Activated CD4-positive, alpha-beta T cell treated with anti-CD3 and anti-CD28 coated beads, Interleukin-2, amount 10 ng/mL, durations not matched to agents 24 days and 14 days (primary cell): ENCODE measurements around the gene ZNF613. TPM values are rescaled to one million over a fixed set of nuclear protein-coding genes. Genes with fewer than 3 reads are reported as not detected.
A peak's percentile ranks its signal among the peaks of the same experiment; 100 is the strongest.
"Not testable (repeated sequence)": the region's sequence is repeated elsewhere in the genome, so short reads cannot be mapped to it uniquely, and the experiment has no call there.

Experiments
- DNase-seq: peaks from one replicate; pipeline ENCODE4 v3.0.0; 2022
- H3K27ac Mint-ChIP-seq: one replicate; pipeline ENCODE4 v1.8.0; 2022; ENCODE audit warnings: mild to moderate bottlenecking, mixed read lengths
- H3K27me3 Mint-ChIP-seq: one replicate; pipeline ENCODE4 v1.8.0; 2022; ENCODE audit warnings: mixed read lengths
- H3K36me3 Mint-ChIP-seq: one replicate; pipeline ENCODE4 v1.8.0; 2022; ENCODE audit warnings: low read depth, mild to moderate bottlenecking, mixed read lengths
- H3K4me1 Mint-ChIP-seq: one replicate; pipeline ENCODE4 v1.8.0; 2021; ENCODE audit warnings: mixed read lengths
- H3K4me3 Mint-ChIP-seq: one replicate; pipeline ENCODE4 v1.8.0; 2022; ENCODE audit warnings: mild to moderate bottlenecking, moderate library complexity, mixed read lengths
- H3K9me3 Mint-ChIP-seq: one replicate; pipeline ENCODE4 v1.8.0; 2021; ENCODE audit warnings: mixed read lengths
- intact Hi-C: fragments of 100-400 bp; cut with micrococcal nuclease; formaldehyde crosslinking; loops from one replicate; pipeline ENCODE4 v1.15.1; 2023
- total RNA-seq: library from RNA; stranded (reverse); gene quantifications from 2 replicates; pipeline ENCODE4 v1.2.3, GENCODE V29; 2022

Gene ZNF613
- 3.5 and 5.0 TPM in 2 replicates for total RNA-seq

DNA sequence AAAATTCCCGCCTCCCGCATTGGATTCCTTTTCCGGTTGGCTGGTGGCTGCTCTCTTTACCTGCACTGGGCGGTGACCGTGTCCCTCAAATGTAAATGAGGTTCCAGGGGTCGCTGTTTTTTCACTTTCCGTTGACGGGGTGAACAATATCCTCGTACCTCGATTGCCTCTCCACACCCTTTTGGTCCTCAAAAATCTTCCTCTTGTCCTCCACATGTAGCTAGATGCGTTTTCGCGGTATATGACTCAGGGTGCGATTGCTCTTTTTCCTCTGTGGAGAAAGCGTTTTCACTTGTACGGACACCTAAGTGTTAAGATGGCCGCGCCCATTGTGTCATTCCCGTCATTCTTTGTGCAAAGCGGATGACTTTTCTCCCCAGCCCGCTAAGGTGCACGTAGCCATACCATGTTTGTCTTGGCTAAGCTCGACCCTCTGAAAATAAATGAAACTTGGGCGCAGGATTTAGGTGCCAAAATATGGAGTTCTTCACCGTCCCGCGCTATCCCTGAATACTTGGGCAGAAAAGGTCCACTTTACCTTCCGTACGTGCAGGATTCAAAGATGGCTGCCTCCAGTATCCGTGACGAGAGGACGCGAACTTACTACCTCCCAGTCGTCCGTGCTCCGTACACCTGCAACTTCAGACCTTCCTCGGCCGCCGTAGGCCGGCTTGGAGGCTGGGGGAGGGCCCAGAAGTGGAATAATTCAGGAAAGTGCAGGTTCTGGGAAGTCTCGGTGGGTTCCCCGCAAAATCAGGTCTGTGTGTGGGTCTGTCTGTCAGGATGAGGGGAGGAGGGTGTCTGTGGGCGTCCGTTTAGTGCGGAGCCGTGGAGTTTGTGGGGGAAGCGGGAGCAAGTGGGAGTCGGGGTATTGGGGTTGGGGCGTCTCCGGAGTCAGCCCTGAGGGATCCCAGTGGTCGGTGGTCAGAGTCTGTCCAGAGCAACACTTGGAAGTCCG is at the start of gene ZNF613:
ZNF613 (plus strand) TSS at position 689 of the 958 bp plus-strand sequence. CDS start 8,749 bp downstream, outside the sequence.
- Mint-ChIP-seq H3K27me3 (no peaks in the 10 kb centered on the region), H3K9me3 (peaks cover 43% of the 10 kb centered on the region), H3K36me3 (peaks cover 52% of the 10 kb centered on the region), H3K4me3 (peak within 1 kb of the TSS; percentile 100), H3K27ac (peak within 1 kb of the TSS; percentile 97), H3K4me1 (peaks cover 19% of the 10 kb centered on the region)
- intact Hi-C loops, result loop anchor here (1.0 to 5.0 kb wide), 7 partner anchors 22 to 600 kb away; partner anchors contain the start of genes ZNF350, ZNF614, ZNF615 and ZNF649
- peak; percentile 93 for DNase-seq

GRCh38 chr19:51882518-51882917 is 44.8 kb upstream of the ZNF613 start:
- Mint-ChIP-seq H3K9me3 (peaks cover 20% of the 10 kb centered on the region), H3K27me3 (no peaks in the 10 kb centered on the region), H3K4me1 (no peaks in the 10 kb centered on the region), H3K36me3 (peaks cover 65% of the 10 kb centered on the region), H3K4me3 (no peak overlapping the region), H3K27ac (no peak overlapping the region)
- intact Hi-C loops, result no loop called here
- DNase-seq, result no peak

GRCh38 chr19:51884713-51885112 is 42.6 kb upstream of the ZNF613 start:
- peaks cover 24% of the 10 kb centered on the region for H3K9me3 Mint-ChIP-seq
- intact Hi-C loops, result no loop called here
- H3K4me1 Mint-ChIP-seq, result no peaks in the 10 kb centered on the region
- H3K27me3 Mint-ChIP-seq, result no peaks in the 10 kb centered on the region
- H3K36me3 Mint-ChIP-seq, result peaks cover 68% of the 10 kb centered on the region
- DNase-seq, result no peak
- no peak overlapping the region for H3K27ac Mint-ChIP-seq
- H3K4me3 Mint-ChIP-seq, result no peak overlapping the region

DNA sequence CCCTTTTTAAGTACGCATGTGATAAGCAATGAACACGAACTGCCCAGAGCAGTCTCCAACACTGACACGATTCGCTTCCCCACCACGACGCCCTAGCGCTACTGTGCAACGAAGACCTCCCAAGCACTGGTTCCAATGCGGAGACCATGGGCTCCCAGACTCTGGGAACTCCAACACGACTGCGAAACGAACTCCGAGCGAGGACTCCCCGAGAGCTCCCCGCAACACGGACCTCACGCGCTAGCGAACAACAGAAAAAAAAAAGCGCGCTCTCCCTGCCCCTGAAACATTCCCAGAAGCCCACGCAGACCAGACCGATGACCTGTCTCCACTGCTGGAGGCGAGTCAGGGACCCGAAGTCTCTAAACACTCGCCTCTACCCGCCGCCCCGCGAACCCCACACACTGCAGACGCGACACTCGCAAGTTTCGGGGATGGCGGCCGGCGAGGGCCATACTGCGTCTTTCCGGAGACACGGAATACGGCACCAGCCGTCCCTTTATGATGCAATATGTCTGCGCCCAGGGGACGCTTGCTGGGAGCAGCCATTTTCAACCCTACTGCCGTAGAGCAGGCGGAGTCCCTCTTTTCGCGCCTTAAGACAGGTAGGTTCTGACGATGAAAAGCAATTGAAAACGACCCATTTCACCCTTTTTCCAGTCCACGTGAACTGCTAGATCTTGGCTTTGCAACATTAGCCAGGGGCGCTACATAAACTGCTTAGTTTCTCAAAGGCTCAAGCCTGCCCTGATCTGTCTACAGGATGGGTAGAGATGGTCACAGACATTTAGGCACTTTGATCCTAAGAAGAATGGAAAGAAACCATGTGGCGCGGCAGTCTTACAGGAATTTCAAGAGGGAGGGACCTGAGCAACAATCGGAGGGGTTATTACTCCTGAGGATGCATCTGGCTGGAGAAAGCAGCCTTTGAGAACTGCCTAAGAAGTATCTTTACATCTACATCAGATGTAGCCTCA is 39.5 kb upstream of the ZNF613 start, which contains the start of gene ZNF577:
ZNF577 (minus strand) TSS at position 430 of the 977 bp plus-strand sequence. CDS start 7,569 bp downstream, outside the sequence.
- peak within 1 kb of the TSS; percentile 34 for H3K4me3 Mint-ChIP-seq
- no peak within 1 kb of the TSS for H3K27ac Mint-ChIP-seq
- peak; percentile 59 for DNase-seq
- no peaks in the 10 kb centered on the region for H3K27me3 Mint-ChIP-seq
- no peaks in the 10 kb centered on the region for H3K4me1 Mint-ChIP-seq
- H3K9me3 Mint-ChIP-seq, result peaks cover 21% of the 10 kb centered on the region
- H3K36me3 Mint-ChIP-seq, result peaks cover 77% of the 10 kb centered on the region
- intact Hi-C loops, result no loop called here

DNA sequence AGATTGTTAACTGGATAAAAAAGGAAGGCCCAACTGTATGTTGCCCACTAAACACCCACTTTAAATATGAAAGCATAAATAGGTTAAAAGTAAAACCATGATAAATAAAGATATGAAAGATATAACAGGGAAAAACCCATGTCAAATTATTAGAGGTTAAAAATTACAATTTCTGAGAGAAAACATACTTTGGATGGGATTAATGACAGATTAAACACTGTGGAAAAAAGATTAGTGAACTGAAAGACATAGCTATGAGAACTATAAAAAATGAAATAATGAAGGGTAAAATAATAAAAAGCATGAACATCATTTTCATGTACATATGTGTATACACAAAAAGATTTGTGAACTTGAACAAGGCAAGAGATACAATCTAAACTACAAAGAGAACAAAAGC is 37.3 kb upstream of the ZNF613 start:
- H3K27me3 Mint-ChIP-seq, result no peaks in the 10 kb centered on the region
- H3K4me1 Mint-ChIP-seq, result no peaks in the 10 kb centered on the region
- H3K27ac Mint-ChIP-seq, result no peak overlapping the region
- DNase-seq, result no peak
- H3K9me3 Mint-ChIP-seq, result peaks cover 38% of the 10 kb centered on the region
- no peak overlapping the region for H3K4me3 Mint-ChIP-seq
- peaks cover 91% of the 10 kb centered on the region for H3K36me3 Mint-ChIP-seq
- intact Hi-C loops, result no loop called here

DNA sequence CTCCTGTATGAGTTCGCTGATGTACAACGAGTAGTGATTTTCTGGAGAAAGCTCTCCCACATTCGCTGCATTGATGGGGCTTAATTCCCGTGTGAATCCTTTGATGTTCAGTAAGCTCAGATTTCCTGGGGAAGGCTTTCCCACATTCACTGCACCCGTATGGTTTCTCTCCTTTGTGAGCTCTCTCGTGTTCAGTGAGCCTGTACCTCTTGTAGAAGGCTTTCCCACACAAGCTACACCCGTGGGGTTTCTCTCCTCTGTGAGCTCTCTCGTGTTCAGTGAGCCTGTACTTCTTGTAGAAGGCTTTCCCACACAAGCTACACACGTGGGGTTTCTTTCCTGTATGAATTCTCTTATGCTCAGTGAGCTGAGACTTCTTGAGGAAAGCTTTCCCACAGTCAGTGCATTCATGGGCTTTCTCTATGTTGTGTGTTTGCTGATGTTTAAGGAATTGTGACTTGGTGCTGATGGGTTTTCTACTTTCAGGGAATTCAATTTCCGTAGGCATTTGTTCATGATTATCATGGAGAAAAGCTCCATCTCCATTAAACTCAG is 36.0 kb upstream of the ZNF613 start:
- no peak overlapping the region for H3K4me3 Mint-ChIP-seq
- no peak for DNase-seq
- peaks cover 94% of the 10 kb centered on the region for H3K36me3 Mint-ChIP-seq
- peaks cover 43% of the 10 kb centered on the region for H3K9me3 Mint-ChIP-seq
- H3K4me1 Mint-ChIP-seq, result no peaks in the 10 kb centered on the region
- intact Hi-C loops, result no loop called here
- no peak overlapping the region for H3K27ac Mint-ChIP-seq
- H3K27me3 Mint-ChIP-seq, result no peaks in the 10 kb centered on the region

GRCh38 chr19:51901860-51902259 is 25.4 kb upstream of the ZNF613 start:
- peaks cover 40% of the 10 kb centered on the region for H3K9me3 Mint-ChIP-seq
- intact Hi-C loops, result no loop called here
- H3K4me3 Mint-ChIP-seq, result no peak overlapping the region
- H3K27me3 Mint-ChIP-seq, result no peaks in the 10 kb centered on the region
- H3K36me3 Mint-ChIP-seq, result peaks cover 82% of the 10 kb centered on the region
- no peak overlapping the region for H3K27ac Mint-ChIP-seq
- H3K4me1 Mint-ChIP-seq, result peaks cover 11% of the 10 kb centered on the region
- no peak for DNase-seq

DNA sequence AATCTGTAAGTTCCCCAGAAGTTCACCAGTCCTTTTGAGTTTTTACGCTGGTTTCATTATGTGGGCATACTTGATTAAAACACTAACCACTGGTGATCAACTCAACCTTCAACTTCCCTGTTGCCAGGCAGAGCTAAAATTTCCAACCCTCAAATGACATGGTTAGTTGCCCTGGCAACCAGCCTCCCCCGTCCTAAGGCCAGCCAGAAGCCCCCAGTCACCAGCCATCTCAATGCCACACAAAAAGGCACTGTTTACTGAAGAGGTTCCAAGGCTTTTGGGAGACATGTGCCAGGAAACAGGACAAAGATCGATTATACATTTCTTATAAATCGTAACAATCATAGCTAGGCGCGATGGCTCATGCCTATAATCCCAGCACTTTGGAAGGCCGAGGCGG is 24.1 kb upstream of the ZNF613 start:
- H3K27me3 Mint-ChIP-seq, result peaks cover 4% of the 10 kb centered on the region
- peaks cover 74% of the 10 kb centered on the region for H3K36me3 Mint-ChIP-seq
- peak overlapping the region; percentile 87 for H3K4me3 Mint-ChIP-seq
- H3K9me3 Mint-ChIP-seq, result peaks cover 42% of the 10 kb centered on the region
- no peak for DNase-seq
- peaks cover 11% of the 10 kb centered on the region for H3K4me1 Mint-ChIP-seq
- intact Hi-C loops, result no loop called here
- H3K27ac Mint-ChIP-seq, result no peak overlapping the region

DNA sequence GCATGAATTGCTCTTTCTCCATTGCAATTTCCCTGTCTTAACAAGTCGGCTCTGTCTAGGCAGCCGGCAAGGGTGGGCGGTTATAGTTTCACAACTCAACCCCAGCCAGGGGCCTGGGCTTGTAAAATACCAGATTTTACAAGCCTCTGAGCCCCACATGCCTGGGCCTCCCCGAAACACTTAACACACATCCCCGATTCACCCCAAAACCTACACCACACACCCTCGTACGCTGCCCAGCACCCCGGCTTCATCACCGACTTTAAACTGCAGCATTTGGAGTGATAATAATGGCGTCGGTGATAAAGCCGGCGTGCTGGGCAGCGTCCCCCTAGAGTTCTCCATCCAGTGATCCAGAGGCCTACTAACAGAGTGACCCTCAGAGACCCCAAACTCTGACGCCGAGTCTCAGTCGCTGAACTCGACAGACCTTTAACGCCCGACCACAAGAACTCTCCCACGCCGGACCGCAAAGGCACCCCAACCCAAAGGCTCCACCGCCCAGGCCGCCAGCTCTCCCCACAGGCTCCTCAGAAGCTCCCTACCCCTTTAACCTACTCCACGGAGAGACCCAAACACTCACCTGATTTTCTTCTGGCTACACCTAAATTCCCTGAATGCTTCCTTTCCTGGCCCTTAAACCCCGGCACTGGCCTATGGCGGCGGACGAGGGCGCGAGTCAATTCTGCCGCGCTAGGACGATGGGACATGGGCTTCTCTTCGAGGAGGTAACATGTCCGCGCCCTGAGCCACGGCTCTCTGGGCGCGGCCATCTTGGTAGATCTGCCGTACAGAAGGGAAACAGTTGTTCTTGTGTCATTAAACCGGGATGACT is 22.7 kb upstream of the ZNF613 start, which contains the start of gene ZNF649:
ZNF649 (minus strand) TSS at position 687 of the 835 bp plus-strand sequence. CDS start 4,910 bp downstream, outside the sequence.
- Mint-ChIP-seq H3K4me1 (peaks cover 11% of the 10 kb centered on the region), H3K27ac (peak within 1 kb of the TSS; percentile 95), H3K9me3 (peaks cover 49% of the 10 kb centered on the region), H3K4me3 (peak within 1 kb of the TSS; percentile 87), H3K36me3 (peaks cover 61% of the 10 kb centered on the region), H3K27me3 (peaks cover 4% of the 10 kb centered on the region)
- intact Hi-C loops, result loop anchor here (1.0 to 2.0 kb wide), 4 partner anchors 23 to 285 kb away; partner anchors contain the start of genes ZNF350 and ZNF613
- peak; percentile 93 for DNase-seq

DNA sequence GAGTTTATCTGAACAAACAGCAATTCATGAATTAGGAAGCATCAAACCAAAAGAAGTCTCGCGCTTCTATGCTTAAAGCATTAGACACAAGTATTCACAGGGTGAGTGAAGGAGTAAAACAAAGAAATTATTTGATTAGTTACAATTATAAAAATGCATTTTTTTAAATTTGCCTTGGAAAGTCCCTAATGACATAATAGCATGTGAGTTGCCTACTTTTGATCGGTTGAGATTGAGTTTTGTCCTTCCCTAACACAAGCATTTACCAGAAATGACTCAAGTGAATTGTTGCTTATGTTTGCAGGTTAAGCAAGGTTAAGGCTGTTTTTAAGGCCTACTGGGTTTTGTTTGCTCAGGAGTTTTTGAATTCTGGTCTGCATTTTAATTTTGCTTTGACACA is 22.1 kb upstream of the ZNF613 start:
- H3K27ac Mint-ChIP-seq, result peak overlapping the region; percentile 95

GRCh38 chr19:51905639-51906038 is 21.6 kb upstream of the ZNF613 start:
- H3K4me3 Mint-ChIP-seq, DNase-seq, H3K27me3 Mint-ChIP-seq, H3K27ac Mint-ChIP-seq: not testable (repeated sequence)
- H3K9me3 Mint-ChIP-seq, result peaks cover 48% of the 10 kb centered on the region
- H3K36me3 Mint-ChIP-seq, result peaks cover 50% of the 10 kb centered on the region
- H3K4me1 Mint-ChIP-seq, result peaks cover 11% of the 10 kb centered on the region
- intact Hi-C loops, result loop anchor here (1.0 to 2.0 kb wide), 2 partner anchors 22 to 81 kb away; partner anchors contain the start of genes ZNF350 and ZNF613

More for the DNA sequence above, 22.1 kb upstream of the ZNF613 start:
- peaks cover 54% of the 10 kb centered on the region for H3K36me3 Mint-ChIP-seq
- peaks cover 11% of the 10 kb centered on the region for H3K4me1 Mint-ChIP-seq
- intact Hi-C loops, result loop anchor here (1.0 to 2.0 kb wide), 2 partner anchors 22 to 82 kb away; partner anchors contain the start of genes ZNF350 and ZNF613
- H3K9me3 Mint-ChIP-seq, result peaks cover 51% of the 10 kb centered on the region
- peaks cover 4% of the 10 kb centered on the region for H3K27me3 Mint-ChIP-seq
- peak overlapping the region; percentile 87 for H3K4me3 Mint-ChIP-seq
- DNase-seq, result no peak

GRCh38 chr19:51906108-51906507 is 21.2 kb upstream of the ZNF613 start:
- H3K4me3 Mint-ChIP-seq, result peak overlapping the region; percentile 26
- H3K27ac Mint-ChIP-seq, H3K27me3 Mint-ChIP-seq, DNase-seq, intact Hi-C loops: not testable (repeated sequence)
- H3K36me3 Mint-ChIP-seq, result peaks cover 45% of the 10 kb centered on the region
- H3K9me3 Mint-ChIP-seq, result peaks cover 44% of the 10 kb centered on the region
- H3K4me1 Mint-ChIP-seq, result peaks cover 11% of the 10 kb centered on the region
